Gastrocnemius medialis (tissue), 4 donors: ENCODE data around the gene EXPH5.

ENCODE experiments used
- POLR2A ChIP-seq, 2 donors: fragments of 450-650 bp; IDR thresholded peaks; one replicate each; pipeline ENCODE4 v1.6.1; 2017; ENCODE audit warnings: antibody characterized with exemption in 2 of 2, mild to moderate bottlenecking in 2 of 2, moderate library complexity in 2 of 2
- TF ChIP-seq, protein P1 (sequence below), 5 experiments: fragments of 450-650 bp in 3 of 5; fragments of 200-600 bp in 2 of 5; sonication (generic) in 2 of 5; IDR thresholded peaks in 4 of 5; conservative IDR thresholded peaks in 1 of 5; 1 replicate in 4 of 5; 2 replicates in 1 of 5; pipeline ENCODE4 v1.5.1; 2016 to 2019; ENCODE audit warnings: antibody characterized with exemption in 5 of 5, mild to moderate bottlenecking in 3 of 5, moderate library complexity in 3 of 5

DNA sequence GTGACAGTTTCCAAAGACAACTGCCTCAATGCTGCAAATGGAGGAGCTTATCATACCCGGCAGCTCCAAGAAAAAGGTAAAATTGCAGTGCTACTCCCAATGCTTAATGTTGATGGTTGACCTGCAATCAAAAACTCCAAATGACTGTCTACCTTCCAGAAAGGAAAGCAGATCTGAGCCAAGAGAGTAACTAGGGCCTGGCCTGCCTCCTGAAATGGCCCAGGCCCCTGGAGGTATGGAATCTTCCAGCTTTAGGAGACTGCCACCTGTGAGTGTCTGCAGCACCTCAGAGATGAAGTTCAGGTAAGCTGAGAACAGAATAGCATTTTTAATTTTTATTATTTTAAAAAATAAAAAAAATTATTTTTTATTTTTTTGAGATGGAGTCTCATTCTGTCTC, 23.7 kb downstream of the EXPH5 start:
- TF ChIP-seq, protein P1, sequence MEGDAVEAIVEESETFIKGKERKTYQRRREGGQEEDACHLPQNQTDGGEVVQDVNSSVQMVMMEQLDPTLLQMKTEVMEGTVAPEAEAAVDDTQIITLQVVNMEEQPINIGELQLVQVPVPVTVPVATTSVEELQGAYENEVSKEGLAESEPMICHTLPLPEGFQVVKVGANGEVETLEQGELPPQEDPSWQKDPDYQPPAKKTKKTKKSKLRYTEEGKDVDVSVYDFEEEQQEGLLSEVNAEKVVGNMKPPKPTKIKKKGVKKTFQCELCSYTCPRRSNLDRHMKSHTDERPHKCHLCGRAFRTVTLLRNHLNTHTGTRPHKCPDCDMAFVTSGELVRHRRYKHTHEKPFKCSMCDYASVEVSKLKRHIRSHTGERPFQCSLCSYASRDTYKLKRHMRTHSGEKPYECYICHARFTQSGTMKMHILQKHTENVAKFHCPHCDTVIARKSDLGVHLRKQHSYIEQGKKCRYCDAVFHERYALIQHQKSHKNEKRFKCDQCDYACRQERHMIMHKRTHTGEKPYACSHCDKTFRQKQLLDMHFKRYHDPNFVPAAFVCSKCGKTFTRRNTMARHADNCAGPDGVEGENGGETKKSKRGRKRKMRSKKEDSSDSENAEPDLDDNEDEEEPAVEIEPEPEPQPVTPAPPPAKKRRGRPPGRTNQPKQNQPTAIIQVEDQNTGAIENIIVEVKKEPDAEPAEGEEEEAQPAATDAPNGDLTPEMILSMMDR (IDR thresholded peaks at IDR 0.05 in 4 of 5, conservative IDR thresholded peaks at IDR 0.05 in 1 of 5), result no peak
- no peak for TF ChIP-seq POLR2A (IDR thresholded peaks at IDR 0.05)
